Activated CD4-positive, alpha-beta T cell treated with anti-CD3 and anti-CD28 coated beads, Interleukin-2, amount 50 U/mL, for 48 hours (primary cell): Measurements from ENCODE around the gene HS6ST3.

Experiments
- DNase-seq, 2 experiments: peaks; one replicate each; pipeline ENCODE4 v3.0.0-alpha.2; 2020

The HS6ST3 gene

DNA sequence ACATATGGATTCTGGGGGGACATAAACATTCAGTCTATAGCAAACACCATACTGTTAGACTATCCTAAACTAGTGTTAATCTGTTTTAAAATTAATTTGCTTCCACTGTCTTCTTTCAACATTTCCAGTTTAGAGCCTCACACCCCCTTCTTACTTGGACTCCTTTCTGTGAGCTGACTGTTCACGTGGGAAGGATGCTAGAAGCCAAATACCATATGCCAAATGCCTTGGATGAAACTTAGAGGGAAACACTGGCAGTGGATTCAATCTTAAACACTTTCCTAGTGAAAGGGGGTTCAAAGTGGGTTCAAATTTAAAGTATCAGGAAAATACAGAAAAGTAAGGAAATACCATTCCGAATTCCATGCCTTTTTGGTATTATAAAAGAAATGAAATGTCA is 113.6 kb downstream of the HS6ST3 start:
- DNase-seq = no peak

DNA sequence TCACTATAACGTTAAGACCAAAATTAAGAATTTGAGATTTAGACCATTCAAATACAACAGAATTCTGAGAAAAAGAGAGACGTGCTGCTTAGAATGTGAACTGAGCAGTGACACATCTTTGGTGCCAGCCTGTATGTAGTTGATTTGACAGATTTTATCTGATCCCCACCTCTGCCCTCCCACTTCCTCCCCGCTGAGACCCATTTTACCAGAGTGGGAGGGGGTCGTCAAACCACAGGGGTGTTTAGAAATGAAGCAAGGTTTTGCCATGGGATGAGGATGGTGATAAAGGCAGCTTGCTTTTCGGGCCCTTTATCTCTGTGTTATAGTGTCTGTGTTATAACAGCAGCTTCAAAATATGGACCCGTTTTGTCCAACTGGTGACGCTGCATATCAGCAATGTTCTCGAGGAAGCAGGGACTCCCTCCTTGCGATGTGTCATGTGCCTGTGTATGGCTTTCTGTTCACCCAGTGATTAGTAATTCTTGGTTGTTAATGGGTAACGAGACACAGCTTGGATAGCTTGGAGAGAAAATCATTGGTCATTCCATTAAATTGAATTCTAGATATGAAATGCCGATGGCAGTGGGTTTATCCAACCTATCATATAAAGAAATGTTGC is 125.0 kb downstream of the HS6ST3 start:
- DNase-seq = no peak

DNA sequence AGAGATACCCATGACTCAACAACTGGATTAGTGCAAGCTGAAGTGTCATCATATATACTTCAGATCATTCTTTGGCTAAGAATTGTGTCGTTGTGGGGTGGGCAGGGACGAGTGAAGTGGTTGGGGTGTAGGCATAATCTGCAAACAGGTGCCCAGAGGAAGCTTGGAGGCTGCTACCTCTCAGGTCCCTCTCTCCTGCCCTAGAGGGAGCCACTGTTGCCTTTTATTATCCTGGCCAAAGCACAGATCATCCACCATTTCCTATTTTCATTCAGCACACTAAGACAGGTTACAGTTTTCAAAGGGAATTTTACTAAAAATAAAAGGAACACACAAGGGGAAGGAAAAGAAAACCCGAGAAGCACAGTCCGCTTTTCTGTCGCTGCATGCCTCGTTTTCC is 126.6 kb downstream of the HS6ST3 start:
- DNase-seq = no peak

DNA sequence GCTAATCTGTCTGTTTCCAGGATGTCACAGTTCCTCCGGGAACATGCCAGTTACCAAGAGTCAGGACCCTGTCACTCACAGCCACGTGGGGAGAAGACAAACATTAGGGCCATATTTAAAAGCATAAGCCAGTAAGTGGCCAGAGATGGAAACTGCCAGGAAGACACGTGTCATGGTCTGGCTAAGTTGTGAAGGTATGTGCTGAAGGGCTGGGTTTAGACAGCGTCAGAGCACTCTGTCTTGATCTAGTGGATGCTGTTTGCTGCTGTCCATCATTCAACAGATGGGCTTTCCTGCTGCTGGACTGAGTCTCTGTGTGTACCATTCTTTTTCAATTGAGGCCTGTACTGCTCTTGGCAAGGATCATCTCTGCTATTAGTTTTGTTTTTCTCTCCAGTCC is 128.6 kb downstream of the HS6ST3 start:
- DNase-seq = no peak

DNA sequence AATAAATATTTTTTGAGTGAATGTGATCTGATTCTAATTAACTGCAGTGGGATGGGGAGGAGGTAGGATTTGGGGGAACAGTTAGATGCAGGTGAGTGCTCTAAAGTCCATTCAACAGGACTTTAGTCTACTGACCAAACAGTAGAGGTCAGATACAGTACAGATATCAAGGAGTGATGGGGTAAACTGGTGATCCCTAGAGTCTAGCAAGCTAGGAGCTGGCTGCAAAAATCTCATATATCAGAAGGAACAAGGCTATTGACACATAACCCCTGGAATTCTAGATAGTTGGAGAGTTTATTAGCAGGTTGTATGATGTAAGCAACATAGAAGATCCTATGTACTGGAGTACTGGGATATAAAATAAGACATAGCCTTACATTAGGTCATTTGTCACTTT is 131.6 kb downstream of the HS6ST3 start:
- no peak for DNase-seq

DNA sequence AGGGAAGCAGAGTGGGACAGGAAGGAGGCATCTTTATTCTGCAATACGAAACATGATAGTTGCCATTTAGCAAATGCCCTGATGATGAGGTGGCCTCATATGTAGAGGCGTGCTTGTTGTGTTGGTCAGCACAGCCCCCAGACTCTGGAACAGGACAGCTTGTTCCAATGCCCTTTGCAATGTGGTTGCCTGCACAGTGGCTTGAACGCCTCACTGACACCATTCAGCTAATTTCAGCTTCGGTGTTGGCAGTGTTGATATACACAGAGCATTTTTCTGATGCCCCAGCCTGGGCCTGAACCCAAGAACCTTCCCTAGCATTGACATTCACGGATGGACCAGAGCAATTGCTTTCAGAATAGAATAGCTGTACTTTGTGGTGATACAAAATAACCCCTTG is 133.3 kb downstream of the HS6ST3 start:
- no peak for DNase-seq

DNA sequence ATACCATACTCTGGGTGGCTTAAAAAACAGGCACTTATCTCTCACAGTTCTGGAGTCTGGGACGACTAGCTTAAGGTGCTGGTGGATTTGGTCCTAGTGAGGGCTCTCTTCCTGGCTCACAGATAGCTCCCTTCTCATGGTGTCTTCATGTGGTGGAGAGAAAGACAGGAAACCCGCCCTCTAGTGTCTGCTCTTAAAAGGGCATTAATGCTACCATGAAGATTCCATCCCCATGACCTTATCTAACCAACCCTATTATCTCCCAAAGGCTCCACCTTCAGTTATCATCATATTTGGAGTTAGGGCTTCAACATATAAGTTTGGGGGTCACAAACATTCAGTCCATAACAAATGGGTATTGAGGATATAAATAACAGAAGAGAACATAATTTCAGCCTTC is 139.4 kb downstream of the HS6ST3 start:
- DNase-seq = no peak

DNA sequence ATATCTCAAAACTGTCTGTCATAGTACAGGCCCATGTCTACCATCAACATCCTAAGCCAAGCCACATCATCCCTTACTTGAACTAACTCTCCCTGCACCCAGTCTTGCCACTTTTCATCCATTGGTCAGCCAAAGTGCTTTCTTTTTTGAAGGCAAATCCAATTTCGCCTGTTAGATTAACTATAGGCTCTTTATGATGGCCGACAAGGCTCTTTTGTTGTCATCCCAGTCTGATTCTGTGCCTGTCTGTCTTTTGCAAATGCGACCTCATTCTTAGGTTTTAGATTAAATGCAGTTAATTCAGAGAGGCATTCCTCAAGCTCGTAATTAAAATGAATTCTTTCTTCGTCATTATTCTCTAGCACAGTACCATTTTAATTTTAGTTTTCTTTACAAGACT is 148.3 kb downstream of the HS6ST3 start:
- DNase-seq = no peak

DNA sequence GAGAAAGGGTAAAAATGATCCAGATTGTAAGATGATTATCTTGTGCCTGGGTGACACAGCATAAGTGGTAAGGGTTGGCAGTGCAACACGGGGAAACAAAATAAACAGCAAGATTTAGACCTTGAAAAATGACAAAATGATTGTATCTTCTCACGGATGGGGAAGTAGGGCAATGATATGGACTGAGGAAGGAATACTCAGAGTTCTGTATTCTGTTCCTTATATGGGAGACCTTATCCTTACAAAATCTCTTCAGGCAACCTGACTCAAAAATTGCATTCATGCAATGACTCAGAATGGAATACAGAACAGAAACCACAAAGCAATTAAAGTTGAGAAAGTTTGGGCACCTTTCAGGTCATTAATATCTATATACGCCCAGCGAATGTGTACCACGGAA is 149.0 kb downstream of the HS6ST3 start:
- DNase-seq = no peak

DNA sequence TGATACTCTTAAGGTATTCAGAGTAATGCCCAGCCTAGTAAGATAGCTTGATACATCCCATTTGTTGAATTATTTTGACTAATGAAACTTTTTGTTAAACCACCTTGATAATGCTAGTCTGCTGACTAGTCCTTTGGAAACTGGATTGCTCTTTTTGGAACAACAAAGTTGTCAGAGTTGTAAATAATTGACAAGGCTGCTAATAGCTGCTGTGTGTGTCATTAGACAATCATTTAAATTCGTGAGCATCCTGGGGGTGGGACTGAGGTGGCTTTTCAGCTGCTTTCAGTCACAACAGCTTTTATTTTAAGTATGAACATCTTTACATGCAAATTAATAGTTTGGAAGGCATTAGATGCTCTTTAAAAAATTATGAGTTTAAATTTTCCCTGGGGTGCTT is 153.5 kb downstream of the HS6ST3 start:
- no peak for DNase-seq

DNA sequence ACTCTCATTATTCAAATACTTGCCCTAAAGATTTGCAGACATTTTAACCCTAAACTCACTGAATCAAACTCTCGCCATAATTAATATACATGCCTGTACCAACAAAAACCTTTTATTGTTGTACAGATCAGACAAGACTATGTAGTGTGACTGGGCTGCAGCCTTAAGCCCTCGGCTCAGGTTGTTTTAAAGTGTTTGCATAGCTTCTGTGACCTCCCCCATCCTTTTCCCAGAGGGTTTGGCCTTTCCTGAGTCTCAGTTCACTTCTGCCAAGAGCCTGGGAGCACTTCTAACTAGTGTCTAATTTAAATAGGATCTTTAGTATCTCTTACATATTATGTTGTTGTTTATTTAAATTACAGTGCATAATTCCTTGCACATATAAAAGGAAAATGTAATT is 158.2 kb downstream of the HS6ST3 start:
- no peak for DNase-seq

DNA sequence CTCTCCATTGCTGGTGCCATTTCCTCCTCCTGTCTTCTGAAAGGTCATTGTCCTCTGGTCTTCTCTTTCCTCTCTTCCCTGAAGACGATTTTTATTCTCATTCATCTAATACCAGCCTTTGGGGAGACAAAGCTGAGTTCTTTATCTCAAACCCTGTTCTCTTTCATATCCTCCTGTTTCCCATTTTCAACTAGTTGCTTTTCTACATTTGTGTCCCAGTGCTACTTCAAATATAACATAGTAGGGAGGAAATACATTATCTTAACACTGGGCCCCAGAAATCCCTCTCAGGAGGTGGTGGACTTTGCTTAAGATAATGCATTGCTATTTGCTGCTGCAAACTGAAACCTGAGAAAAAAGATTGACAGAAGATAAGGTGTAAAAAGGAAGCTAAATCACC is 159.1 kb downstream of the HS6ST3 start:
- DNase-seq = no peak

DNA sequence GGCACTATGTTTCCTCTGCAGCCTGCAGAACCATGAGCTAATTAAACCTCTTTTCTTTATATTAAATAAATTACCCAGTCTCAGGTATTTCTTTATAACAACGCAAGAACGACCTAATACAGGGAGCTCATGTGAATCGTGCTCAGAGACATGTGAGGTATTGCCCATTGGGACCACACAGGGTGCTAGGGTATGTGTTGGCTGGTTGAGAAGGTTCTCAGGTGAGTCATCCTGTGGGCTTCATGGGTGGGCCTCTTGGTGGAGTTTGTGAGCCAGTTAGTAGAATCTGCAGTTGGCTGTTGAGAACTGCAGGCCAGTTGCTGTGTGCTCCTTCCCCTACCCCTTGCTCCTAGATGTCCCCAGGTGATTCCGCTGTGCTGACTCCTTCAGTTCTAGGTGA is 163.0 kb downstream of the HS6ST3 start:
- DNase-seq = no peak

DNA sequence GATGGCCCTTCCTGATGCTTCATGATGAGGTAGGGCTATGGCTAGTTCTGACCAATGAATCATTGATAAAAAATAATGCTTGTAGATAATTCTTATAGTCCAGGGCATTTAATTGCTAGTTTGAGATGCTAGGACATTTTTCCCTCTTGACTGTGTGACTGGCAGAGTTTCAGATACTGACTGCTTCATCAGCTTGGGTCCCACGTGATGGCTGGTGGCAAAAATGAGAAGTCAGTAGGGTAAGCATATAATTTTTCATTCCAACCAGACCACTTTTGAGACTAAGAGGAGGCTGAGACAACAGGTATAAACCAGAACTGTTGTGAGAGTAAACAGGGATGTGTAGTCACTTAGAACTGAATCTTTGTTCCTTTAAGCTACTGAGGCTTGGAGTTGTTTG is 183.3 kb downstream of the HS6ST3 start:
- no peak for DNase-seq

DNA sequence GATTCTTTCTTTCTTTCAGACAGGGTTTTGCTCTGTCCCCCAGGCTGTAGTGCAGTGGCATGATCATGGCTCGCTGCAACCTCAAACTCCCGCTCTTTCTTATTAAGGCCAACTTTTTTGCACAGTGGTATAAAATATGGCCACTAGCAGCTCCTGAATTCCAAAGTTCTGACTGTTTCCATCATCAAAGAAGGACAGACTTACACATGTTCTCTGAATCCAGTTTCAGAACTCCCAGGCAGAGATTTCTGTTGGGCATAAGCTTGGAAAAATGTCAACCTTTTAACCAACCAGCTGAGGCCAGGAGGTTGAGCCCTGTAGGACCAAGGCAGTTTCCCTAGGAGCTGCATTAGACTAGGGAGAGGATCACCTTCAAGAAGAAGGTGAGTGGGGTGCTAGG is 184.1 kb downstream of the HS6ST3 start:
- DNase-seq = no peak

DNA sequence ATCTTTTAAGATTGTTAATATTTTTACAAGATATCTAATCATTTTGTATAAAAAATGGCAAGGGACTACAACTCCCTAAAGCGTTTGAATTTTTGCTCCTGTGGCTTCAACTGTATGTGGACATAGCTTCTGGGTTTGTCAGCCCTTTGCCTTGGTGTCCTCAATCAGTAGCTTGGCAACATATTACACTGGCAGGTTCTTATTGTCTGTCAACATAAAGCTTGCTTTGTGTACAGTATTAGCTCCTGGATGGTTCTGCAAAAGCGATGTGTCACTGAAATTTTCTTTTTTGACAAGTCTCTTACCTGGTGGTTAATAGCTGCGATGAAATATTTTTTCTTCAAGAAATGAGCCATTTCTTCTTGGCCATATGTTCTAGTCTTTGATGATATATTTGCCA is 190.0 kb downstream of the HS6ST3 start:
- no peak for DNase-seq

DNA sequence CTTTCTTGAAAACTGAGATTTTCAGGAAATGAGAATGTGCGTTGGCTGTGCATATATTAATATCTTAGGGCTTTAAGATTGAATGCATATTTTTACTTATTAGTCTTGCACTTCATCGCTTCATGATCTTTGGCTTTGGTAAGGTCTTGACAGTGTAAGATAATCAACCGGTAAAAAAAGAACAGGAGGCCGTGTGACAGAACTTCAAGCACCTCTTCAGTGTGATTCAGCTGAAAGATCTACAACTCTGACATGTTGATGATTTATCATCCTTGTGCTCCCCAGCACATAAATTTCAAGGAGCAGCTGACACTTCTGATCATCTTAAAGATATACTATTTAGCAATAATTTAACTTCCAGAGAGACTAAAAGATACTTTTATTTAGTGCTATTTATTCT is 195.1 kb downstream of the HS6ST3 start:
- no peak for DNase-seq

DNA sequence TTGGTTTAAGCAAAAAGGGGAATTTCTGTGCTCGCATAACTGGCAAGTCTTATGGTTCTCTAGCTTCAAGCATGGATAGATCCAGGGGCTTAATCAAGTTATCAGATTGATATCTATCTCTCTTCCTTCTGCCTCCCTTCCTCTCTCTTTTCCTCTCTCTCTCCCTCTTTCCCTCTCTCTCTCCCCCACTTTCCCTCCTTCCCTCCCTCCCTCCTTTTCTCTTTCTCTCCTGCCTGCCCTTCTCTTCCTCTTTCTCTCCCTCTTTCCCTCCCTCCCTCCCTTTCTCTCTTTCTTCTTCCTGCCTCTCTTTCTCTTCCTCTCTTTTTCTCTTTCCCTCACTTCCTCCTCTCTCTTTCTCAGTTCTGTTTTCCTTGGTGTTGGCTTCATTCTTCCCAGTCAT is 195.8 kb downstream of the HS6ST3 start:
- DNase-seq = no peak

DNA sequence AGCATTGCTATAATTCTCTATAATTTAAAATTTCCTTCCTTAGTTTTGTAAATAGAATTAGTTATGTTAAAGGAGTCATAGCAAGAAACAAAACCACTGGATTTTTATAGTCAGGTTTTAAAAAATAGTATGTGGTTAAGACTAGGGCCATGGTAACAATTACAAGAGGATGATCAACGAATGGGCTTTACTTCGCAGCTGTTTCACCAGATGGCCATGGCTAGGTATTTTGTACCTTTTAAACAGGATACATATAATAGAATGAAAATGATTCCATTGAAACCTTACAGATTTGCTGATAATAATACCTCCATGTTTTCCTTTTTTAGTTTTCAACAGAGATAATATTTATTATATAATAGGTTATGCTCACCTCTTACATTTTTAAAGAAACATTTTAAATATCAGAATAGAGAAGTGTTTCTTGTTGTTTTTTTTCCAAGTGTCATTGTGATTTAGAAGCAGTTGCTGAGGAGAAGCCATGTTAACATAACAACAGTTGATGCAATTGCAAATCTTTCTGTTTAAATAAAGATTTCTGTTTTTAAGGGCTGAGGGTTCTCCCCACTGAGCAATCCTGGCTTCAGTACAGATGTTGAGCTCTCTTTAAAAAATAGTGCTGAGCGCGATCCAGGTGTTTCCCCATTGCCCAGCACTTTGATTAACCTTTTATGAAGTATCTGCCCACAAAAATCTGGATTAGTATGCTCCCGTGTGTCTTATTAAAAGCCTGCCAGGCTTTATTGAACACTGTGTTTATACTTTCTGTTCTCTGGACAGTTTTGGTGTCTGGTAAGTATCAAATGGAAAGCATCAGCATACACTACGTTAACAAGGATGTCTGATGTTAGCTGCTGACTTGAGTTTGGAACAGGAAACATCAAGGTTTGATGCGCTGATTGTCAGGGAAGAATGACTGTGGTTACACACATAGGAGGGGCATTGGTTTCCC is 205.3 kb downstream of the HS6ST3 start:
- no peak for DNase-seq

DNA sequence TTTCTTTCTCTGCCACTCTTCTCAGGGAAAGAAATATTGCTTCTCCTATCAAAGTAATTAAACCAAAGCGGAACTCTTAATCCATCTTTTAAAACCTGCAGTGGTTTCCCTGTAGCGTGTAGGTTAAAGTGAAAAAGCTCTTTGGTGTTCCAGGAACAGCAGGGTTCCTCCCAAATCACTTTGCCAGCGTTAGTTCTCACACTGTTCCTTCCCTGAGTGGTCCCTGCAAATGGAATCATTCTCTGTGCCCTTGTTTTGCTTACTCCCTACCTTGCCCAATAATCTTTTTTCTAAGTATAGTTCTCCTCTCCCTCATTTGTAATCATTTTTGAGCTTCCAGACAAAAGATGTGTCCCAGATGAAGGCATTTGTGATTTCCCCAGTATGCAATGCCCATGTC is 207.5 kb downstream of the HS6ST3 start:
- no peak for DNase-seq

DNA sequence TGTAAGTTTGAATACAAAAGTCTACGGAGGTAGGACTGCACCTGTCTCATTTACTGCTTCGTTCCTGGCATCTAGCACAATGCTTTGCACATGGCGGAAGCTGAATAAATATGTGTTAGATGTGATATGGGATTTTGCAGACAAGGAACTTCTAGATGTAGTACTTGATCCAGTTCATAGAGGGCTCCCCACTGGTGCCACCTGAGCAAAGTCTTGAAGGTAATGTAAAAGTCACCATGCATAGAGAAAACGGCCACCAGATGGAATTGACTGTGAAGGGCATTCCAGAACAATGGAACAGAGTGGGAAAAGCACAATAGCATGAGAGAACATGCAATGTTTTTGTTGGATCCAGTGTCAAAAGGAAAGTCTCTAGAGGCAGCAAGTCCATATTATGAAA is 209.3 kb downstream of the HS6ST3 start:
- DNase-seq = no peak

DNA sequence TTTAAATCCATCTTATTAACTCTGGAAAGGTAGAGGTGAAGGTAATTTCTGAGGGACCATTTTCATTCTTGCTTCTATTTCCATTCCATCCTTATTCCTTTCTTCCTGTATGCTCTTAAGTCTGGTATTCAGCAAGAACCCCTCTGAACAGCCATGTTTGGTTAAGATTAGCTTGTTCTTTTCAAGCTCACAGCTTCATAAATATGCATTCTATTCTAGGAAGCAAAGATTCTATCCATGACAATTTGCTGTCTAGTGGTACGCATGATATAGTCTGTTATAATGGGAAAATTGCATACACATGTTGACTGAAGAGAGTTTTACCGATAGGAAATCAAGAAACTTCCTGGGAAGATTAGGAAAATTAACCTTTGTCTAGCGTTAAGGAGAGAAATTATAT is 218.7 kb downstream of the HS6ST3 start:
- DNase-seq = no peak

DNA sequence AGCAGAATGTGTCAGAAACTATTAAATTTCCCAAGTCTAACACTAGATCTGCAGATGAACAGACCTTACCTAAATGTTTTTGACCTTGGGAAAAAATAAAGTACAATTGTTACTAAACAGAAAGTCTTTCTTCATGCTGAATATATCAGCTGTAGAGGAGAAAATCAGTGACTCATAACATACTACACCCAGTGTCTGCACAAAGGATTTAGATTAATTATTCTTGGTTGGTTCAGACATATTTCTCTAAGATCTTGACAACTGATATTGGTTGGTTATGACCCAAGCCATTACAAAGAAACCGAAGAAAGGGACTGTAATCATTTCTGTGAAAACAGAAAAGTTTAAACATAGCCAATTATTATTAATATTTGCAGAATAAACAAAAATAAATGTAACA is 225.1 kb downstream of the HS6ST3 start:
- DNase-seq = no peak

DNA sequence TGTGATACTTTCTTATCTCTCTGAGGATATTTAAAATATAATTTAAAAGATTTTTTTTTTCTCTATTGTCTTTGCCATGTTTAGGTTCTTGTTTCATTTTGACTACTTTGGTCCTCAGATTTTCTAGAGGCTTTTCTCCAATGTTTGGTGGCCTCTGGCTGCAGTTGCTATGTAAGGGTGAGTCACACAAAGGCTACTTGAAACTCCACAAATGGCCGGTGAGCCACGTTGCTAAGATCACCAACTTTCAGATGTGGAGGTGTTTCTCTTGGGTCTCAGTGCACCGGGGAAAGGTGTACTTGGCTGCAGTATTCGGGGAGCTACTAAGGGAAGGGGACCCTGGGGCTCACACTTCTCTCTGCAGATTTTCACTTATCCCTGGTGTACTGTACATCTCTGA is 248.1 kb downstream of the HS6ST3 start:
- no peak for DNase-seq

DNA sequence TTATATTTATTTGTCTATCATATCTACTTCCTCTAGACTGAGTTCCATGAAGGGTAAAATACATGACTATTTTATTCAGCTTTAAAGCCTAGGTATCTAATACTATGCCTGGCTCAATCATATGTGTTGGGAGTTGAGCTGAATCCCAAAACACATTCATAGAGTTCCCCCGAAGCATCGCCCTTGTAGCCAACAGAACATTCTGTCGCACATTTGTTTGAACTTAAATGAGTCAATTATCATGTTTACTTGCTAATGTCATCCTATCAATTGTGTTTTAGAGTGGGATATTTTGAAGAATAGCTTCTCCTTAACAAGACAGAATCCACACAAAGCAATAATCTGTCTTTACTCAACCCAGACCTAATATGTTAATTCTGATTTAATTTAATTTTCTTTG is 252.4 kb downstream of the HS6ST3 start:
- DNase-seq = no peak
